Caco-2 (cell line): Measurements from ENCODE around the gene SLC5A11. TPM values are rescaled to one million over a fixed set of nuclear protein-coding genes. Genes with fewer than 3 reads are reported as not detected.

Source experiments
- BruUV-seq: library from RNA; stranded (reverse); fragments of 400-500 nt; replicated peaks from 2 replicates; lab custom pipeline; 2021; lab: Mats Ljungman, UMichigan
- CTCF ChIA-PET: fragments of 300-600 bp; sonication (Branson Sonifier 250); formaldehyde crosslinking; loops from one replicate; lab custom pipeline; 2022; ENCODE audit warnings: antibody characterized with exemption; lab: Charles Lee
- POLR2A ChIA-PET: fragments of 300-600 bp; sonication (Branson Sonifier 250); formaldehyde crosslinking; loops from one replicate; lab custom pipeline; 2022; ENCODE audit warnings: antibody characterized with exemption; lab: Charles Lee
- DNase-seq, 2 experiments: peaks; one replicate each; pipeline versions ENCODE4 v3.0.0 to v3.0.0-alpha.2; 2020 to 2022
- H3K27me3 ChIP-seq: replicated peaks from 2 replicates; pipeline ENCODE4 v1.6.0; 2011; ENCODE audit warnings: low read length; ENCODE audit not compliant: control insufficient read depth, insufficient read depth
- H3K36me3 ChIP-seq: 2 replicates; pipeline ENCODE4 v1.5.1; 2011; ENCODE audit warnings: low read length; ENCODE audit not compliant: control insufficient read depth, insufficient read depth
- H3K4me1 ChIP-seq: fragments of 250-450 bp; sonication (Bioruptor Pico); 2 replicates; pipeline ENCODE4 v1.5.1; 2020; ENCODE audit warnings: mild to moderate bottlenecking
- H3K4me3 ChIP-seq: 2 replicates; pipeline ENCODE4 v1.5.1; 2011; ENCODE audit warnings: low read depth, mild to moderate bottlenecking, control low read depth, low read length
- H3K9me3 ChIP-seq: fragments of 250-450 bp; sonication (Bioruptor Pico); 2 replicates; pipeline ENCODE4 v1.5.1; 2020; ENCODE audit warnings: mild to moderate bottlenecking, moderate library complexity
- H3K27ac Mint-ChIP-seq: one replicate; pipeline ENCODE4 v1.8.0; 2022; ENCODE audit warnings: mixed read lengths; ENCODE audit not compliant: unreplicated experiment
- H3K27me3 Mint-ChIP-seq: one replicate; pipeline ENCODE4 v1.8.0; 2022; ENCODE audit warnings: mixed read lengths; ENCODE audit not compliant: insufficient read depth, unreplicated experiment
- H3K36me3 Mint-ChIP-seq: one replicate; pipeline ENCODE4 v1.8.0; 2022; ENCODE audit warnings: mild to moderate bottlenecking, mixed read lengths; ENCODE audit not compliant: insufficient read depth, unreplicated experiment
- H3K4me1 Mint-ChIP-seq: one replicate; pipeline ENCODE4 v1.8.0; 2022; ENCODE audit warnings: low read depth, mixed read lengths; ENCODE audit not compliant: unreplicated experiment
- H3K4me3 Mint-ChIP-seq: one replicate; pipeline ENCODE4 v1.8.0; 2022; ENCODE audit warnings: mild to moderate bottlenecking, moderate library complexity, mixed read lengths; ENCODE audit not compliant: unreplicated experiment
- H3K9me3 Mint-ChIP-seq: one replicate; pipeline ENCODE4 v1.8.0; 2022; ENCODE audit warnings: mixed read lengths; ENCODE audit not compliant: unreplicated experiment
- intact Hi-C: fragments of 100-400 bp; cut with micrococcal nuclease; formaldehyde crosslinking; loops from one replicate; pipeline ENCODE4 v1.10.0; 2022; ENCODE audit not compliant: unreplicated experiment
- total RNA-seq: library from RNA; stranded (reverse); gene quantifications from 2 replicates; pipeline ENCODE4 v1.2.3, GENCODE V29; 2022
- TF ChIP-seq, protein P1 (sequence below), 2 experiments: fragments of 200-600 bp in 1 of 2; IDR thresholded peaks; 1 replicate in 1 of 2; 2 replicates in 1 of 2; pipeline versions ENCODE4 v1.5.1 to v1.8.0; 2011 to 2022; ENCODE audit warnings: antibody characterized with exemption in 1 of 2, control low read depth in 1 of 2, inconsistent platforms in 1 of 2, low read depth in 1 of 2, low read length in 1 of 2, mild to moderate bottlenecking in 1 of 2, moderate library complexity in 1 of 2; ENCODE audit not compliant: insufficient read depth in 1 of 2, severe bottlenecking in 1 of 2, unreplicated experiment in 1 of 2

SLC5A11 gene
- total RNA-seq, 1 experiment from 2014 or later, result 0.95 TPM

DNA sequence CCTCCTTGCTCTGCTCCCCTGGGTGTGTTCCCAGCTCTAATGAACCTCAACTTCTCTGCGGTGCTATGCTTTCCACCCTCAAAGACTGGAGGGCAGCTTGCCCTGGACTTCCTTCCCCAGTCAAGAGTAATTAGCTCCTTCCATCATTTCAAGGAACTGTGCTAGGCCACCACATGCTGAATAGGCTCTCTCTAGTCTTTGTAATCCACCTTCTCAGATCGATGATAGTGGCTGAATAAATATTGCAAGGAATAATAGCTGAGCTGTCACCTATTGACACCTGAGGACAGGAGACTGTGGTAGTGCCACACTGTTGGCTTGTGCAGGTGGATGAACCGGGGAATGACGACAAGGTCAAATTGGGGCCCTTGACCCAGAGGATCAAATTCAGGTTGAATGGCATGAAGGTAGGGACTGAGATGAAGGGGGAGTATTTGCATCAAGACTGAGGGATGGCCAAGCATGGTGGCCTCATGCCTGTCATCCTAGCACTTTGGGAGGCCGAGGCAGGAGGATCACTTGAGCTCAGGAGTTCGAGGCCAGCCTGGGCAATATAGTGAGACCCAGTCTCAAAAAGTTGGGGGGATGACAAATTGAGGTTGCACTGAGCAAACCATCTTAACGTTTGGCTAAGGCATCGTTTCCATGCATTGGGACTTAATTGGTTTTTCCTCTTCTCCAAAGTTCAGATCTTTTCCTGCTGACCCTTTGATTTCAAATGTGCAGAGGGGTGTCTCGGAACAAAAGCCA lies 18.8 kb upstream of the SLC5A11 start:
- no peaks in the 10 kb centered on the region for H3K4me1 Mint-ChIP-seq
- no TSS peak for BruUV-seq

DNA sequence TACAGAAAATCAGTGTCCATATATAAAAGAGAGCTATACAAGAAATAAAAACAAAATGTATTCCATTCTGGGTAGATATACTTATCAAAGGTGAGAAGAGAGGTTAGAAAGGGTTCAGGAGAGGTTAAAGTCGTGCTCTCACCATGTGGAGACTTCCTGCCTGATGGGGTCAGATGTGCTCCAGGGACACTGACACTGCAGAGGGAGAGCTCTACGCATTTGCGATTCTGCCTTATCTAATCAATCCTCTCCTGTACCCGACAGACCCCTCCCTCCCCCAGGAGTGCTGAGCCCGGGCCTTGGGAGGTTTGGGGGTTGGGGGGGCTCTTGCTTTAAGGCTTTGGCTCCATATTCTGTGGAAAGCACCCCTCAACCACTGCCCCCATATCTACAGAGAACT lies 16.6 kb upstream of the SLC5A11 start:
- no peaks in the 10 kb centered on the region for H3K27me3 ChIP-seq
- Mint-ChIP-seq H3K4me1 (no peaks in the 10 kb centered on the region), H3K27ac (no peak overlapping the region), H3K36me3 (peaks cover 31% of the 10 kb centered on the region), H3K27me3 (no peaks in the 10 kb centered on the region), H3K9me3 (no peaks in the 10 kb centered on the region), H3K4me3 (no peak overlapping the region)
- H3K4me1 ChIP-seq, result no peaks in the 10 kb centered on the region
- DNase-seq, result no peak
- no peaks in the 10 kb centered on the region for H3K36me3 ChIP-seq
- POLR2A ChIA-PET, result no interaction called here
- TF ChIP-seq, protein P1, sequence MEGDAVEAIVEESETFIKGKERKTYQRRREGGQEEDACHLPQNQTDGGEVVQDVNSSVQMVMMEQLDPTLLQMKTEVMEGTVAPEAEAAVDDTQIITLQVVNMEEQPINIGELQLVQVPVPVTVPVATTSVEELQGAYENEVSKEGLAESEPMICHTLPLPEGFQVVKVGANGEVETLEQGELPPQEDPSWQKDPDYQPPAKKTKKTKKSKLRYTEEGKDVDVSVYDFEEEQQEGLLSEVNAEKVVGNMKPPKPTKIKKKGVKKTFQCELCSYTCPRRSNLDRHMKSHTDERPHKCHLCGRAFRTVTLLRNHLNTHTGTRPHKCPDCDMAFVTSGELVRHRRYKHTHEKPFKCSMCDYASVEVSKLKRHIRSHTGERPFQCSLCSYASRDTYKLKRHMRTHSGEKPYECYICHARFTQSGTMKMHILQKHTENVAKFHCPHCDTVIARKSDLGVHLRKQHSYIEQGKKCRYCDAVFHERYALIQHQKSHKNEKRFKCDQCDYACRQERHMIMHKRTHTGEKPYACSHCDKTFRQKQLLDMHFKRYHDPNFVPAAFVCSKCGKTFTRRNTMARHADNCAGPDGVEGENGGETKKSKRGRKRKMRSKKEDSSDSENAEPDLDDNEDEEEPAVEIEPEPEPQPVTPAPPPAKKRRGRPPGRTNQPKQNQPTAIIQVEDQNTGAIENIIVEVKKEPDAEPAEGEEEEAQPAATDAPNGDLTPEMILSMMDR (IDR thresholded peaks at IDR 0.05; ENCODE audit: insufficient read depth in 1 of 2, low read depth in 1 of 2, low read length in 1 of 2, severe bottlenecking in 1 of 2, unreplicated experiment in 1 of 2), result no peak
- no TSS peak for BruUV-seq
- no peaks in the 10 kb centered on the region for H3K9me3 ChIP-seq
- no peak overlapping the region for H3K4me3 ChIP-seq
- intact Hi-C loops, result no loop called here
- CTCF ChIA-PET, result no interaction called here

More for the DNA sequence above, 18.8 kb upstream of the SLC5A11 start:
- H3K4me3 Mint-ChIP-seq, result no peak overlapping the region
- DNase-seq, result no peak
- H3K4me1 ChIP-seq, result no peaks in the 10 kb centered on the region
- no peak overlapping the region for H3K4me3 ChIP-seq
- H3K9me3 Mint-ChIP-seq, result no peaks in the 10 kb centered on the region
- ChIA-PET POLR2A (no interaction called here), CTCF (no interaction called here)
- no peaks in the 10 kb centered on the region for H3K36me3 ChIP-seq
- TF ChIP-seq, protein P1 (IDR thresholded peaks at IDR 0.05; ENCODE audit: insufficient read depth in 1 of 2, low read depth in 1 of 2, low read length in 1 of 2, severe bottlenecking in 1 of 2, unreplicated experiment in 1 of 2), result no peak
- H3K27me3 Mint-ChIP-seq, result no peaks in the 10 kb centered on the region
- peaks cover 49% of the 10 kb centered on the region for H3K36me3 Mint-ChIP-seq
- no peaks in the 10 kb centered on the region for H3K9me3 ChIP-seq
- H3K27ac Mint-ChIP-seq, result no peak overlapping the region
- intact Hi-C loops, result no loop called here
- H3K27me3 ChIP-seq, result no peaks in the 10 kb centered on the region

DNA sequence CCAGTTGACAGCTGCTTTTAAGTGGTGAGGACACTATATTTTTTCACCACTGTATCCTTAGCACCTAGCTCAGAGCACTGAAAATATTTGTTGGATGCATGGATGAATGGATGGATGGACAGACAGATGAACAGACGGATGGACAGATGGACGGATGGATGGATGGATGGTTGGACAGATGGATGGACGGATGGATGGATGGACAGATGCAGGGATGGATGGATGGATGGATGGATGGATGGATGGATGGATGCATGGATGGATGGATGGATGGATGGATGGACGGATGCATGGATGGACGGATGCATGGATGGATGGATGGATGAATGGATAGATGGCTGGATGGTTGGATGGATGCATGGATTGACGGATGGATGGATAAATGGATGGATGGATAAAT lies 12.4 kb upstream of the SLC5A11 start:
- no TSS peak for BruUV-seq
- intact Hi-C loops, result no loop called here
- Mint-ChIP-seq H3K9me3 (no peaks in the 10 kb centered on the region), H3K36me3 (no peaks in the 10 kb centered on the region), H3K27ac (no peak overlapping the region), H3K4me3 (no peak overlapping the region), H3K27me3 (no peaks in the 10 kb centered on the region), H3K4me1 (no peaks in the 10 kb centered on the region)
- Histone ChIP-seq H3K4me3 (no peak overlapping the region), H3K9me3 (no peaks in the 10 kb centered on the region), H3K36me3 (no peaks in the 10 kb centered on the region), H3K4me1 (peaks cover 9% of the 10 kb centered on the region), H3K27me3 (no peaks in the 10 kb centered on the region)
- POLR2A ChIA-PET, result no interaction called here
- no peak for DNase-seq
- TF ChIP-seq, protein P1 (IDR thresholded peaks at IDR 0.05; ENCODE audit: insufficient read depth in 1 of 2, low read depth in 1 of 2, low read length in 1 of 2, severe bottlenecking in 1 of 2, unreplicated experiment in 1 of 2), result no peak
- CTCF ChIA-PET, result no interaction called here
